GM10266 (cell line): ENCODE results near the gene ENTPD1.

ENCODE experiments used
- DNase-seq: peaks from one replicate; pipeline ENCODE4 v3.0.0; 2012; ENCODE audit errors: extremely low spot score
- CTCF ChIP-seq: IDR thresholded peaks from 2 replicates; pipeline ENCODE4 v1.5.1; 2012; ENCODE audit warnings: mild to moderate bottlenecking, low read depth; ENCODE audit not compliant: control insufficient read depth, insufficient read depth; ENCODE audit errors: missing control alignments

The ENTPD1 gene

GRCh38 chr10:95831076-95831475 lies 75.1 kb downstream of the ENTPD1 start:
- DNase-seq, result no peak
- no peak for TF ChIP-seq CTCF

GRCh38 chr10:95831515-95831914 lies 75.6 kb downstream of the ENTPD1 start:
- no peak for DNase-seq

GRCh38 chr10:95832216-95833041 lies 76.5 kb downstream of the ENTPD1 start:
- peak; percentile 71 for DNase-seq
- TF ChIP-seq CTCF, result no peak

More at GRCh38 chr10:95831515-95831914, 75.6 kb downstream of the ENTPD1 start:
- no peak for TF ChIP-seq CTCF

- no peak for TF ChIP-seq CTCF
- DNase-seq, result no peak
Observed at GRCh38 chr10:95833042-95833610, 77.2 kb downstream of the ENTPD1 start.

GRCh38 chr10:95834406-95834805 lies 78.4 kb downstream of the ENTPD1 start:
- no peak for DNase-seq
- TF ChIP-seq CTCF, result no peak

GRCh38 chr10:95835149-95835860 lies 79.3 kb downstream of the ENTPD1 start:
- no peak for DNase-seq
- no peak for TF ChIP-seq CTCF

GRCh38 chr10:95835911-95836310 lies 79.9 kb downstream of the ENTPD1 start:
- no peak for DNase-seq
- TF ChIP-seq CTCF, result no peak
